Neural crest cell (in vitro differentiated cells): ENCODE data around the gene CASK. TPM values are rescaled to one million over a fixed set of nuclear protein-coding genes. Genes with fewer than 3 reads are reported as not detected.

ENCODE experiments used
- DNase-seq: peaks from one replicate; pipeline ENCODE4 v3.0.0; 2021; ENCODE audit warnings: low read depth, mixed read lengths, low spot score
- H3K27ac Mint-ChIP-seq: one replicate; pipeline ENCODE4 v1.8.0; 2021; ENCODE audit warnings: mild to moderate bottlenecking, mixed read lengths; ENCODE audit not compliant: unreplicated experiment
- H3K27me3 Mint-ChIP-seq: 2 replicates; pipeline ENCODE4 v1.8.0; 2021; ENCODE audit warnings: low read depth, mild to moderate bottlenecking, mixed read lengths
- H3K36me3 Mint-ChIP-seq: 2 replicates; pipeline ENCODE4 v1.8.0; 2021; ENCODE audit warnings: low read depth, mild to moderate bottlenecking, mixed read lengths
- H3K4me1 Mint-ChIP-seq: 2 replicates; pipeline ENCODE4 v1.8.0; 2021; ENCODE audit warnings: mixed read lengths
- H3K4me3 Mint-ChIP-seq: one replicate; pipeline ENCODE4 v1.8.0; 2021; ENCODE audit warnings: mild to moderate bottlenecking, mixed read lengths
- H3K9me3 Mint-ChIP-seq: 2 replicates; pipeline ENCODE4 v1.8.0; 2021; ENCODE audit warnings: mixed read lengths
- total RNA-seq: library from RNA; stranded (reverse); gene quantifications from 2 replicates; pipeline ENCODE4 v1.2.1, GENCODE V29; 2021
- TF ChIP-seq, protein P1 (sequence below): fragments of 200-600 bp; sonication (generic); conservative IDR thresholded peaks from 2 replicates; pipeline ENCODE4 v1.5.0; 2021; ENCODE audit warnings: antibody characterized with exemption, mild to moderate bottlenecking

The CASK gene
- total RNA-seq, 1 donor from 2014 or later, result 57.8 TPM

DNA sequence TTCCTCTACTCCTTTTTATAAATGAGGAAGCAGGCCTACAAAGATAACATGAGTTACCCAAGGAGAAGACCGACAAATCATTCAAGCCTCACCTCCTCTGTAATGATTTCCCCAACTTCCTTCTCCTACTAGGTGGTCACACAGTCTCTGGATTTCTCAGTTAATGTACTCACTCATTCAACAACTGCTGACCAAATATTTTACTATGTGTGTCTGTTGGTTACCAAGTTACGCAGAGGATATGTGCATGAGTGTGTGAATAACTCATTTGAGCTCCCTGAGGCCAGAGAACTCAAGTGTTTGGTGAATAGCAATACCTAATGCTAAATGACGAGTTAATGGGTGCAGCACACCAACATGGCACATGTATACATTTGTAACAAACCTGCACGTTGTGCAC lies 10.4 kb downstream of the CASK start:
- TF ChIP-seq, protein P1, sequence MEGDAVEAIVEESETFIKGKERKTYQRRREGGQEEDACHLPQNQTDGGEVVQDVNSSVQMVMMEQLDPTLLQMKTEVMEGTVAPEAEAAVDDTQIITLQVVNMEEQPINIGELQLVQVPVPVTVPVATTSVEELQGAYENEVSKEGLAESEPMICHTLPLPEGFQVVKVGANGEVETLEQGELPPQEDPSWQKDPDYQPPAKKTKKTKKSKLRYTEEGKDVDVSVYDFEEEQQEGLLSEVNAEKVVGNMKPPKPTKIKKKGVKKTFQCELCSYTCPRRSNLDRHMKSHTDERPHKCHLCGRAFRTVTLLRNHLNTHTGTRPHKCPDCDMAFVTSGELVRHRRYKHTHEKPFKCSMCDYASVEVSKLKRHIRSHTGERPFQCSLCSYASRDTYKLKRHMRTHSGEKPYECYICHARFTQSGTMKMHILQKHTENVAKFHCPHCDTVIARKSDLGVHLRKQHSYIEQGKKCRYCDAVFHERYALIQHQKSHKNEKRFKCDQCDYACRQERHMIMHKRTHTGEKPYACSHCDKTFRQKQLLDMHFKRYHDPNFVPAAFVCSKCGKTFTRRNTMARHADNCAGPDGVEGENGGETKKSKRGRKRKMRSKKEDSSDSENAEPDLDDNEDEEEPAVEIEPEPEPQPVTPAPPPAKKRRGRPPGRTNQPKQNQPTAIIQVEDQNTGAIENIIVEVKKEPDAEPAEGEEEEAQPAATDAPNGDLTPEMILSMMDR, result no peak
- peaks cover 4% of the 10 kb centered on the region for H3K9me3 Mint-ChIP-seq
- H3K27me3 Mint-ChIP-seq, result no peaks in the 10 kb centered on the region
- peaks cover 3% of the 10 kb centered on the region for H3K36me3 Mint-ChIP-seq
- no peak overlapping the region for H3K27ac Mint-ChIP-seq
- H3K4me3 Mint-ChIP-seq, result no peak overlapping the region
- peaks cover 20% of the 10 kb centered on the region for H3K4me1 Mint-ChIP-seq
- no peak for DNase-seq

DNA sequence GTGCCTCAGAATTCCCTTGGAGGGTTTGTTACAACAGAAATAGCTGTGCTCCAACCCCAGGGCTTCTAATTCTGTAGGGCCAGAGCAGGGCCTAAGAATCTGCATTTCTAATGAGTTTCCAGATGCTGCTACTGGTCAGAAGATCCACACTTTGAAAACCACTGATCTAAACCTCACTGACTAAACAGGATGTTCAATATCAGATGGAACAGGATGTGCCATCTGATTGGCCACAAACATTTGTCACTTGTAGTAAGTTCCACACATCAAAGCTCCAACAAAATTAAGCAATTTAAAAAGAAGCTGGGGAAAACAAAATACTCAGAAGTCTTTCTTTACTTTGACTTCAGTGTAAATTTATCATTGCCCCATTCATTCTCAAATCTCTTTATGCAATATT lies 14.3 kb downstream of the CASK start:
- no peak for DNase-seq
- TF ChIP-seq, protein P1, result no peak
- Mint-ChIP-seq H3K4me3 (no peak overlapping the region), H3K27me3 (no peaks in the 10 kb centered on the region), H3K27ac (no peak overlapping the region), H3K36me3 (peaks cover 18% of the 10 kb centered on the region), H3K4me1 (peaks cover 2% of the 10 kb centered on the region), H3K9me3 (peaks cover 21% of the 10 kb centered on the region)

DNA sequence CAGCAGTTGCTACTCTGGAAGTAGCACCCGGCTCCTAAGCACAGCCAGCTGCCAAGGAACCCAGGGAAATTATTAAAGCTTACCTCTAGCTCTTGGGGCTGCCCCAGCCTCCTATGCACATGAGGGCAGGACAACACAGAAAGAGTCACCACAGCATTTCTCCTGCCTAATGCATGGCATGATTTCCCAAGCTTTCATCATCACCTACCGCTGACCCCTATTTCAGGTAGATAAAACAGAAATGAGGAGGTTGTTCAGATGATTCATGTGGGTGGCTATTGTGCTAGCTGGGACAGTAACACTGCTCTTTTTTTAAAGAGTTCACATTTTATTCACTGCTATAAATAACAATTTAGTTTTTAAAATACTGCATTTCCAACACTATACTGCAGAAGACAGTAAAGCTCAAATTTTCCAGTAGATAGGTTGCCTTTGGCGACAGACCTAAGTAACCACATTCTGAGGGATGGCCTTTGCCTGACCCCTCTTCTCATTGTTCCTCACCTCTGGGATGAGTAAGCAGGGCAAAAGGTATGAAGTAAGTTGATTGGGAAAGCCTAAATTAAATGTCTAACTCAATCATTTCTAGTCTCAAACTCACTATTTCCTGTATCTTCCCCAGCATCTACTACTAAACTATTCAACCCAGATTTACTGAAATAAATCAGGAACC lies 16.7 kb downstream of the CASK start:
- Mint-ChIP-seq H3K27me3 (no peaks in the 10 kb centered on the region), H3K9me3 (peaks cover 34% of the 10 kb centered on the region), H3K36me3 (peaks cover 34% of the 10 kb centered on the region), H3K27ac (no peak overlapping the region), H3K4me3 (no peak overlapping the region), H3K4me1 (no peaks in the 10 kb centered on the region)
- DNase-seq, result no peak
- TF ChIP-seq, protein P1, result no peak

DNA sequence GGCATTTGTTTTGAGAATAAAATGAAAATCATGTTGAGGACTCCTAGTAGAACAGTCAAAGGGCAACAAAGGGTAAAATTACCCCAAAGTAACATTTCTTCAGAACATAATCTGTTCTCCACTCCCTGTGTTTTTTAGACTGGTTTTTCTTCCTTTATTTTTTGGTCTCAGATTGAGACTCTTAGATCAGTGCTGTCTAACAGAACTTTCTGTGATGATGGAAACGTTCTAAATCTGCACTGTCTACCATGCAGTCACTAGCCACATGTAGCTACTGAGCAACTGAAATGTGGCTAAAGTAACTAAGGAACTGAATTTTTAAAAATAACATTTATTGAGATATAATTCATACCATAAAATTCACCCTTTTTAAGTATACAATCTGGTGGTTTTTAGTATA lies 19.8 kb downstream of the CASK start:
- Mint-ChIP-seq H3K27ac (no peak overlapping the region), H3K4me1 (no peaks in the 10 kb centered on the region), H3K27me3 (no peaks in the 10 kb centered on the region), H3K4me3 (no peak overlapping the region), H3K9me3 (peaks cover 43% of the 10 kb centered on the region), H3K36me3 (peaks cover 41% of the 10 kb centered on the region)
- TF ChIP-seq, protein P1, result no peak
- DNase-seq, result no peak

DNA sequence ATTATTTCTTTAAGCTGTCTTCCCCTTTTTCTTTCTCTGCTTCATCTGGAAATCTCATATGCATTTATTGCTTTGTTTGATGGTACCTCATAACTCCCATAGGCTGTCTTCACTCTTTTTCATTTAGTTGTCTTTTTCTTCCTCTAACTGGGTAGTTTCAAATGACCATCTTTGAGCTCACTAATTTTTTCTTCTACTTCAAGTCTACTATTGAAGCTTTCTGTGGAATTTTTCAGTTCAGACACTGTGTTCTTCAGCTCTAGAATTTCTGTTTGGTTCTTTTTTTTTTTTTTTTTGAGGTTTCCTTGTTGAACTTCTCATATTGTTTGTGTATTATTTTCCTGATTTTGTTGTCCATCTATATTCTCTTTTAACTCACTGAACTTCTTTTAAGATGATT lies 23.0 kb downstream of the CASK start:
- TF ChIP-seq, protein P1, result no peak
- Mint-ChIP-seq H3K4me1 (no peaks in the 10 kb centered on the region), H3K4me3 (no peak overlapping the region), H3K27me3 (no peaks in the 10 kb centered on the region), H3K27ac (no peak overlapping the region), H3K36me3 (peaks cover 29% of the 10 kb centered on the region), H3K9me3 (peaks cover 32% of the 10 kb centered on the region)
- no peak for DNase-seq
